ENCODE results near the gene TNC. TPM values are rescaled to one million over a fixed set of nuclear protein-coding genes. Genes with fewer than 3 reads are reported as not detected.
A peak's percentile ranks its signal among the peaks of the same experiment; 100 is the strongest.

Gene TNC
- total and polyA plus RNA-seq, 8 donors, result 66.3 to 329 (median 109) TPM

GRCh38 chr9:115114084-115114483, 3.9 kb downstream of the TNC start:
- DNase-seq, result no peak
- TF ChIP-seq CTCF (IDR thresholded peaks at IDR 0.05), result no peak
- Histone ChIP-seq H3K4me1 (peaks cover 0 to under 1% of the 10 kb centered on the region in 2 donors), H3K36me3 (no peaks in the 10 kb centered on the region), H3K9me3 (no peaks in the 10 kb centered on the region), H3K27me3 (peaks cover 0 to 45% of the 10 kb centered on the region in 2 donors), H3K27ac (no peak overlapping the region), H3K4me3 (no peak overlapping the region)
- intact Hi-C loops (cut with DNase I), result no loop called here
- ATAC-seq, result no peak

GRCh38 chr9:115111874-115112273, 6.1 kb downstream of the TNC start:
- no peak for ATAC-seq
- H3K4me1 ChIP-seq, result peaks cover 5 to 9% of the 10 kb centered on the region in 2 donors
- H3K36me3 ChIP-seq, result no peaks in the 10 kb centered on the region
- no peak for DNase-seq
- intact Hi-C loops (cut with DNase I), result no loop called here
- H3K27me3 ChIP-seq, result peaks cover 0 to 23% of the 10 kb centered on the region in 2 donors
- H3K9me3 ChIP-seq, result no peaks in the 10 kb centered on the region
- H3K4me3 ChIP-seq, result no peak overlapping the region
- H3K27ac ChIP-seq, result no peak overlapping the region
- TF ChIP-seq CTCF (IDR thresholded peaks at IDR 0.05), result no peak

GRCh38 chr9:115109486-115109885, 8.5 kb downstream of the TNC start:
- H3K9me3 ChIP-seq, result no peaks in the 10 kb centered on the region
- TF ChIP-seq CTCF (IDR thresholded peaks at IDR 0.05), result no peak
- peaks cover 0 to 9% of the 10 kb centered on the region in 2 donors for H3K27me3 ChIP-seq
- no peak overlapping the region for H3K4me3 ChIP-seq
- H3K4me1 ChIP-seq, result peaks cover 9 to 10% of the 10 kb centered on the region in 2 donors
- DNase-seq (no peak), ATAC-seq (no peak)
- H3K27ac ChIP-seq, result no peak overlapping the region
- intact Hi-C loops (cut with DNase I), result no loop called here
- no peaks in the 10 kb centered on the region for H3K36me3 ChIP-seq

GRCh38 chr9:115107701-115108100, 10.3 kb downstream of the TNC start:
- no peak for TF ChIP-seq CTCF (IDR thresholded peaks at IDR 0.05)
- Histone ChIP-seq H3K27ac (peak overlapping the region in 1 of 2 donors; percentile 40), H3K36me3 (no peaks in the 10 kb centered on the region), H3K27me3 (no peaks in the 10 kb centered on the region), H3K4me1 (peaks cover 9 to 10% of the 10 kb centered on the region in 2 donors), H3K9me3 (no peaks in the 10 kb centered on the region), H3K4me3 (no peak overlapping the region)
- intact Hi-C loops (cut with DNase I), result no loop called here
- ATAC-seq, result peak; percentile 63
- no peak for DNase-seq

- H3K36me3 ChIP-seq, result no peaks in the 10 kb centered on the region
- no peak for DNase-seq
- H3K27ac ChIP-seq, result peak overlapping the region in 1 of 2 donors; percentile 40
- no peak for ATAC-seq
- no peak overlapping the region for H3K4me3 ChIP-seq
- H3K4me1 ChIP-seq, result peaks cover 9 to 10% of the 10 kb centered on the region in 2 donors
- no peak for TF ChIP-seq CTCF (IDR thresholded peaks at IDR 0.05)
- H3K27me3 ChIP-seq, result no peaks in the 10 kb centered on the region
- H3K9me3 ChIP-seq, result no peaks in the 10 kb centered on the region
- intact Hi-C loops (cut with DNase I), result no loop called here
These were observed 11.3 kb downstream of the TNC start for GRCh38 chr9:115106642-115107041.

Measured in left lung (tissue), 10 donors.